Measurements from ENCODE around the gene CBX8.
A peak's percentile ranks its signal among the peaks of the same experiment; 100 is the strongest.

The CBX8 gene

DNA sequence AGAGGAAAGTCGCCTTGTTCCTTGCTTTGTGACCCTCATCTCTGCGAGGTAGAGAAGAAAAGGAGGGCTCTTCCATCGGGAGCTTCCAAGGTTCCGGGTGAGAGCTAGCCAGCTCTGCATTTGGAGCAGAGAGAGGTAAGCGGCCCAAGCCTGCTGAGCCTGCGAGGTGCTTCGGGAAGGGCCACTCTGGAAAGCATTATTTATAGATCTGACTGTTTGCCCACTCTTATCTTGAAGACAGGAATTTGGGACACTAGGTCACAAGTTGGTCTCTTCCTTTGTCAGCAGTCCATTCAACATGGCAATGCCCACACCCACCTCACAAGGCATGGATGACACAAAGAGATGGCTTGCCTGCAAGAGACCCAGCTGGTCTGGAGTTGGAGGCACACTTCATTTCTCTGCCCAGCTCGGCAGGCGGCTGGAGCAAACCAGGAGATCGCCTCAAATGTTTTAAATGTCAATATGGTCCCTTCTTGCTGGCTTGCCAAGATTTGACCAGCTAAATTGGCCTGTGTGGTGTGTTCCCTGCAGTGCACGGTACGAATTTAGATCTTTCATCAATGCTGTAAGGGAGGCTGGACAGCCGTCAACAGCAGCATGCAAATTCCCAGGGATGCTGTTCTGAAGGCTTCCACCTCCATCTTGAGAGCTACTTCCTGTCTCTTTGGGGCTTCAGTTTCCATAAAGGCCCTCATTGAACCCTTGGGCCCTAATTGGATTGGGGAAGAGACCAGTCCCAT is 22.8 kb upstream of the CBX8 start:
- DNase-seq (ENCODE audit: low spot score), result no peak

DNA sequence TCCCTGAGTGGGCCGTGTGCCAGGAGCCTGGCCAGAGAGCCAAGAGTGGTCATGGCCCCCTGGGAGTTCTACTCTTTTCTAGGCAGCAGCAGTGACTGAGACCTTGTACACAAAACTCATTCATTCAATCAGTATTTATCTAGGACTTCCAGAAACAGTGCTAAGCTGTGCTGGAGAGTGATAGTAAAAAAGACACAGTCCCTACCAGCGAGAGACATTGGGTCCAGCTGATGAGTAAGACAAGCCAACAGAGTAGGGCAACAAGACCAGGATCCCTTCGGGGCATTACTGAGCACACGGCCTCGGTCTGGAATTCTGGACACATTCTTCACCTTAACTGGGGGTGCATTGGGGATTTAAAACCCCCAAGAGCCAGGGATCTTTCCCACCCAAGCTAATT is 22.2 kb upstream of the CBX8 start:
- no peak for DNase-seq (ENCODE audit: low spot score)

DNA sequence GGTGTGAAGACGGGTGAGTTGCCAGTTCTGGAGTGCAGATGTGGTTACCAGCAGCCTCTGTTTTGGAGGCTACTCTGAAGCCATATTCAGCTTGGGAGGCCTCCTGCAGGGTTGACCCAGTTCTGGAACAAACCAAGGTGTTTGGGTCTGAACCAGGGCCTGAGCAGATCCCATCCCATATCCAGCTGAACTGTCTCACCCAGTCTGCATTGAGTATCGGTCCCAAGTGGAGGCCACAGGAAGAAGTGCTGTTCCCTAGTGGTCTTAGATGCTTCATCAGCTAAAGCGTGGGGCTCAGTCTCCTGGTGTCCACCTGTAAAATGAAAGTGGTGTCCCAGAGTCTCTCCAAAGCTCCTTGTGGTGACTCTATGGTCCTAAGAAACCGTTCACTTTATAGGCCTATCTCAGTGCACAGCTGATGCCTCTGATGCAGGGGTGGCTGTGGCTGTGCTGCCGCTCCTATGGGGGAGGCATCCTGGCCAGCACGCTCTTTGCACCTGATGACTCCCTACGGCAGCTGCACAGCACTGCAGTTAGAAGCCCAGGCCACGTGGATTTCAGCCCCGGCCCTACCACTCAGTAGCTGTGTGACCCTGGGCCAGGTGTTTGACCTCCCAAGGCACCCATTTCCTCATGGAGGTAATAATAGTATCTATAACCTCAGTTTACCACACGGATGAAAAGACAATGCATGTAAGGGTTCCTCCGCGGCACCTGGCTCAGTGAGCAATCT is 21.3 kb upstream of the CBX8 start:
- no peak for DNase-seq (ENCODE audit: low spot score)

GRCh38 chr17:79815836-79816461 is 19.1 kb upstream of the CBX8 start:
- no peak for DNase-seq (ENCODE audit: low spot score)

DNA sequence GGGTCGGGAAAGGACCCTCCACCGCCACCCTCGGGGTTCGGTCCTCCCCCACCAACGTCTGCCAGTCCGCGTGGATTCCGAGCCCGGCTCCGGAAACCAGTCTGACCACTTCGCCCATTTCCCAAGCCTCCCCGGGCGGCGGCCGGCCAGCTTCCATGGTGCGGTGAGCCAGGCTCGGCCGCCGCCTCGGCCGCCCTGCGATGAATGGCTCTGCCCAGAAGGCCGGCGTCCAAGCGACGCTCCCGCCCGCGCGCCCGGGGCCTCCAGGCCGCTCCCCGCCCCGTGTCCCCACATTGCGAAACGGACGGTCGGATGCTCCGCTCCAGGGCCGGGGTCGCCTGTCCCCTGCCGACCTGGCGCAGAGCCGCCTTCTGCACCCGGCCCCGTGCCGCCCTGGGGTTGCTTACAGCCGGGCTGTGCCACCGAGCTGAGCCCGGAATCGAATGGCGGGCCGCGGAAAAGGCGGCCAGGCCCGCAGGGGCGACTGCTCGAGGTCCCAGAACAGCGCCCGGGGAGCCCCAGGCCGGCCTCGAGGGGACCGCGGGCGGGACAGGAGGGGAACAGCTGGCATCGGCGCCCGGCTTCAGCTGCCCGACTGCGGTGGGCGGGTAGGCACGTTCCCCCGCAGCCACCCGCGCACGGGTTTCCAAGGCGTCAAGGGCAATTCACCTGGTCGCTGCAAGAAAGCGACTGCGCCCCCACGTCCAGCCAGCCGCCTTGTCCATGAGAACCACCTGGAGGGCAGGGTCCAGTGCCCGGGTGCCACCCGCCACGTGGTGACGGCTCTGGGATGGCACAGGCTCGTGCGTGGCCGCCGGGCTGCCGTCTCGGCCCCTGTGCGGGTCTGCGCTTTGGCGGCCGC is 18.3 kb upstream of the CBX8 start:
- peak; percentile 56 for DNase-seq (ENCODE audit: low spot score)

- DNase-seq (ENCODE audit: low spot score), result no peak
Observed at GRCh38 chr17:79814127-79814973, 17.5 kb upstream of the CBX8 start.

DNA sequence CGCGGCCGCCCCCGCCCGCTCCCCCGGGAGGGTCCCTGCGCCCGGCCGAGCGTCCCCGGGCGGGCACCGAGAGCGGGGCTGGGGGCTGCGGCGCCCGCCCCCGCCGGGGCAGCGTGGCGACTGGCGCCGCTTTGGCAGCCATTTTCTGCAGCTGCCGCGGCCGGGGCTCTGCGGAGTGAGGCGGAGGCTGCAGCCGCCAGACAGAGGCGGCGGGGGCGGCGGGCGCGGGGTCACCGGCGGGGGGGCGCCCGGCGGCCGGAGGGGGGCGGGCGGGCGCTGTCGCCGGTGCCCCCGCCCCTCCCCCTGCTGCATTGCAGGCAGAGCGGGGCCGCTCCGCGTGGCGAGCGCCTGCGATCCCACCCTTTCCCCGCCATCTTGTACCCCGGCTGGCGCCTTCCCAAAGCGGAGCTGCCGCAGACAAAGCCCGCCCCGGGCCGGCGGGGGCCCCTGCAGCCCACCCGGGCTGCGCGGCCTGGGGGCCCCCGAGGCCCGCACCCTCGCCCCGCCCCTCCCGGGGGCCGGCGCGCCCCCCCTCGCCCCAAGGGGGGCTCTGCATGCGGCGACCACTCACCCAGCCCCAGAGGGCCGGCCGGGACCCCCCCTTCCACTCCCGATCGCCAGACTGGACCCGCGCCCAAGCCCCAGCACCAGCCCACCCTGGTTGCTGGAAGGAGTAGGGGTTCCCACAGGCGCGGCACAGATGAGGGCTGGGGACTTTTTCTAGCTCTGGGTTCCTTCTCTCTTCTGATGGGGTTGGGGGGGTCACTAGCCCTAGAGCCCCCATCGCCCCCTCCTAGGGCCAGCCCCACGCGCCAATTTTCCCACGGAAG is 16.6 kb upstream of the CBX8 start:
- DNase-seq (ENCODE audit: low spot score), result no peak

- DNase-seq (ENCODE audit: low spot score), result no peak
Observed at GRCh38 chr17:79812353-79813258, 15.7 kb upstream of the CBX8 start.

DNA sequence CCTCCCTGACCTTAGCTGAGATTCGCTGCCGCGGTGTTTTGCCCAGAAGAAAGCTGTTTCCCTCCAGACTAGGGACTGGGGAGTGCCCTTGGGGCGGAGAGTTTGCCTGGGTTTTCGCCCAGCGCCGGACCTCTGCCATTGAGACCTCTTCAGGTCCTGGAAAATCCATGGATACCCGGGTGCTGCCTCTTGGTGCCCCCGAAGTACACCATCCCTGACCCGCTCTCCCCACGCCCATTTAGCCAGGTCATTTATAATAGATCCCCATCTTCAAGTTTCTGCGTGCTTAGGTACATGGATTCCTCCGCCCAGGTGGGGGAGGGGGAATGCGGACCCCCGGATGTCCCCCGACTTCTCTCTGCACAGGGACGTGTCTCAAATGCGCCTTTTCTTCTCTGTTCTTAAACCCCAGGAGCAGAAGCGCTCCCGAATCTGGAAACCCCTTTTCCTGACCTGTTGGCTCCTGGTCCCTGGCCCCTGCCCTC is 15.0 kb upstream of the CBX8 start:
- no peak for DNase-seq (ENCODE audit: low spot score)

- DNase-seq (ENCODE audit: low spot score), result peak; percentile 38
Observed at GRCh38 chr17:79811011-79811867, 14.4 kb upstream of the CBX8 start.

DNA sequence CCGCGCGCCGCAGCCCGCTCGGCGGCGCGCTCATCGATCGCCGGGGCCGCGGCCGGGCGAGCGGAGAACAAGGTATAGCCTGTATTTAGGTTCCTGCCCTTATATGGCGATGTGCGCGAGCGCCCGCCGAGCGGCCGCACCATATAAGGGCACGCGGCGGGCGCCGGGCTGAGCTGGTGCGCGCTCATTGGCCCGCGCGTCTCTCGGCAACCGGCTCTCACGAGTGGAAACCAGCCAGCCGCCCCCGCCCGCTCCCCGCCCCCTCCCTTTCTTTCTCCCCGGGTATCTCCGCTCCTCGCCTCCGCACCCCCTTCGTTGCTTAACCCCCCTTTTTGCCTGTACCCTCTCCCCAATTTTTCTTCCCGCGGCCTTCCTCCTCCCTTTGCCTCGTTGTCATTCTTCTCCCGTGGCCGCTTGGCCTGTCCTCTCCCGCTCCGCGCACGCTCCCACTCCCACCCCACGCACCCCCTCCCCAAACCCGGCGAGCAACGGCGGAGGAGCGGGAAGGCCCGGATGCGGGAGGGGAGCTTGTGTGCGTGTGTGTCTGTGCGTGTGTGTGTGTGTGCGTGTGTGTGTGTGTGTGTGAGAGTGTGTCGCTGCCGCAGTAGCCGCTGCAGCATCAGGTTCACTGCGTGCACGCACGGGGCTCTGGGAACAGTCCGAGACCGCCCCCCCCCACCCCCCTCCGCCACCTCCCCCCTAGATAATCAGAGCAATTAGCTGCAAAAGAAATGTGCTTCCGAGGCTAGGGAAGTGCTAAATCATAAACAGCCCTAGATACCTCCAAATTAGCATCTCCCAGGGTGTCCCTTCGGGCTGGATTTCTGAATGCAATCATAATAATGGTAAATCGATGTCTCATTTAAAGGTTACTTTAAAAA is 13.5 kb upstream of the CBX8 start:
- peak; percentile 80 for DNase-seq (ENCODE audit: low spot score)

DNA sequence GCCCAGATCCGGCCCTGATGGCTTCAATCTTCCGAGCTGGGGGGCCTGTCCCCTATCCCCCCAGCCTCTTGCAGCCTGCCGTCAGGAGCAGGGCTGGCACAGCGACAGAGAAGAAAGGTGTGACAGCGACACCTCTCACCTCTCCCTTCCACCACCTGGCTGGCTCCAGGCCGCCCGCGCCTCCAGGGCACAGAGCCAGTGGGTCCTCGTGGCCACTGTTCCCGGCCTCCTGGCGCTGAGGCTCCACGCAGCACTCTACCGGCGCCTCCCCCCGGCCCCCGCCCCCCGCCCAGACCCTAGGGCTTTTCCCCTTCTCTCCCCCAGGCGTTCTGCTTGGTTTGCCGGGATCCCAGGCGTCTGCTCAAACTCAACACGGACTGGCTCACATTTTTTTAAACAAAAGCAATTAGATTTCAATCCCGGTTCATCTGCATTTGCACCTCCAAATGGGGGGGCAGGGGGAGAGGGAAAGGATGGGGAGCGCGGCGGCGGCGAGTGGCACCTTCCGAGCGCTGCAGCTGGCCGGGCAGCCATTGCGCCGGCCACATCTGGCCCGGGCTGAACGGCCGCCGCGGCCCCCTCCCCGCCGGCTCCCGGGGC is 12.8 kb upstream of the CBX8 start:
- DNase-seq (ENCODE audit: low spot score), result no peak

DNA sequence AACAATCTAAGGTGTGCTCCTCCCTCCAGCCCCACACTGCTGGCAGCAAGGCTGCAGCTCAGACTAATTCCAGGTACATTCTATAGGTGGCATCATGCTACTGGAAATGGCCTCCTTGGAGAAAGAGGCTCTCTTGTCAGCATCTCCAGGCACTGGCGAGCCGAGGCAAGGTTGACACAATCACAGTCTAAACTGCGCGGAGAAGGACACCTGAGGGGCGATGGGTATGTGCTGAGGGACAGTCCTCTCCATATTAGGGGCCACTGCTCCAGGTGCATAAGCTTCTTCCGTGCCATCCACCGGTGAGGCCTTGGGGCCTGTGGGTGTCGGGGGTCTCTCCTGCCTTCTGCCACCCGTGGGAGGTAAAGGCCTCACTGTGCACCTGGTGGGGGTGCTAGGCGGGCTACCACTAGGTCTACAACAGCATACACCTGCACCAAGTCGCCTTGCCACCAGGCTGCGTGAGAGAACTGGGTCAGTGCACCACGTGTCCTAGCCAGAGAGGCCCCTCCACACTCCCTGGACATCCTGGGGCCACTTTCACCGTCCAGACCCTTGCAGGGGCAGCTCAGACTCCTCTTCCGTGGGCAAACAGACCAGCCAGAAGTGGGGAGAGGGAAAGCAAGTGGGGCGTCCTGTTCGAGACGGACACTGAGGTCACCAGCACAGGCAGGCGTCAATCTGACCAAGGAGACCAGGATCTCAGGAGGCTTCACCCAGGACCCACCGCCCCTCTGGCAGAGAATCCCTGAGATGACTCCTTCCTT is 12.1 kb upstream of the CBX8 start:
- no peak for DNase-seq (ENCODE audit: low spot score)

DNA sequence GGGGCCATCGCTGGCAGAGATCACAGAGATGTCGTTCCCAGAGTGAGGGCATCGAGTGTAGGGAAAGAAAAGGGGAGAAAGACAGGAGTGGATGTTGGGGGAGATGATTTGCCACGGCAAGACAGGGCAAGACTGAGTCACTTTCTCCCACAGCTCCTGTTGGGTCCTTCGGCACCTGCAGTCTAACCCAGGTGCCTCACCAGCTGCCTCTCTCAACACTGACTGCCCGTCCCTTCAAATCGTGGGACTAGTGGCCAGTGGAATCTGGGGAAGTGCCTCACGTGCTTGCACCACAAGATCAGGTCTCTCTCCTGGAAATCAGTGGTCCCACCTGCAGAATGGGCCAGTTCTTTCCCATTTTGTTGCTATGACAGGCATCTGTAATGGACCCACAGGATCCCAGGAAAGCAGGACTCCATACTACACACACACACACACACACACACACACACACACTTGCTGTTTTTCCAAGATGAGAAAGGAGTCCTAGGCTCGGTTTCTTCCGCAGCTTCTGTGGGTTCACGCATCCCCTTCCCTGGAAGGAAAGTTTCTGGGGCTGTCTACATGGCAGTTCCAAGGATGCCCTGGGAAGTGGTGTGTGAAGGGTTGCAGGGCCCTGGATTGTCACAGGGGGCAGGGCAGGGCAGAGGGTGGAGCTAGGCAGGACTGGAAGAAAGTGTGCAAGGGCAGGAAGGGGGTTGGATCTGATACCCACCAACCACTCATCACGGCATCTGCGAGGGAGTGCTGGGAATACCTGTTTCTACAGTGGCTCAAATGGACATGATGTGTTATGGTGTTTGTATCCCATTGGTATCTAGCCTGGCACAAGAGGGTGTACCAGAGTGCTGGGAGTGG is 10.2 kb upstream of the CBX8 start:
- DNase-seq (ENCODE audit: low spot score), result no peak

- no peak for DNase-seq (ENCODE audit: low spot score)
Observed at GRCh38 chr17:79806446-79806760, 9.5 kb upstream of the CBX8 start.

All from AG08395 (cell line).